Stimulated activated CD8-positive, alpha-beta memory T cell treated with anti-CD3 and anti-CD28 coated beads, Interleukin-7, amount 100 ng/mL, for 4 hours (primary cell): ENCODE measurements around the gene PRPF40B.
A peak's percentile ranks its signal among the peaks of the same experiment; 100 is the strongest.

Experiments
- DNase-seq, 2 donors: peaks; one replicate each; pipeline ENCODE4 v3.0.0-alpha.2; 2020; ENCODE audit warnings: low read depth in 2 of 2

Gene PRPF40B

DNA sequence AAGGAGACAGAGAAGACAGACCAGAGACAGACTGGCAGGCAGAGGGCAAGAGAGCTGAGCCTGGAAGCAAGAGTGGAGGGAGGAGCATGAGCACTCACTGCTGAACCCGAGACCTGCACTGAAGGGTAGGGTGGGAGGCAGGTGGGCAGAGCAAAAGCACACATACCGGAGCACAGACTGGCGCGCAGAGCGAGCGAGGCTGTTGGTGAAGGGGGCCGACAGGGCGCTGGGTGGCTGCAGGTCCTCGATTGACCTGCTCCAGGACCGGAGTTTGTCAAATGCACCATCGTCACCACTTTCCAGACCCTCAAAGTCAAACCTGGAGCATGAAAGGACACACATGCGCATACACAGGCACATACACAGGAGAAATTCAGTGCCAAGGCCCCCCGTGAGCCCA, 34.9 kb downstream of the PRPF40B start:
- no peak for DNase-seq

DNA sequence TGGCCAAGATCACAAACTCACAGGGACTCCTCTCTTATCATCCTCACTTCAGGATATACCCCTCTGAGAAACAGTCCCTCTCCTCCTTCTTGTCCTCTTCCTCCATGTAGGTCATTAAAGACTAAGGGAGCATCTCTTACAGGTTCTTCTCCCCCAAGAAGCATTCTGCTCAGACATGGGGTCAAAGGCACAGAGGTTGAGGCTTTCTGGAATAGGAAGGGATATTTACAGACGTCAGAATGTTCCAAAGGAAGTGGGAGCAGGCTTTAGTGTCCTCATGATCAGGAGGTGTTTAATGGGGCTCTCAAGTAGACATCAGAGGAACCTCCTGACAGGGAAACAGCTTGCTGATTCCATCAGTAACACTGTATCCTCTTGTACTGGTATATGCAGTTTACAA, 36.4 kb downstream of the PRPF40B start:
- DNase-seq, result no peak

DNA sequence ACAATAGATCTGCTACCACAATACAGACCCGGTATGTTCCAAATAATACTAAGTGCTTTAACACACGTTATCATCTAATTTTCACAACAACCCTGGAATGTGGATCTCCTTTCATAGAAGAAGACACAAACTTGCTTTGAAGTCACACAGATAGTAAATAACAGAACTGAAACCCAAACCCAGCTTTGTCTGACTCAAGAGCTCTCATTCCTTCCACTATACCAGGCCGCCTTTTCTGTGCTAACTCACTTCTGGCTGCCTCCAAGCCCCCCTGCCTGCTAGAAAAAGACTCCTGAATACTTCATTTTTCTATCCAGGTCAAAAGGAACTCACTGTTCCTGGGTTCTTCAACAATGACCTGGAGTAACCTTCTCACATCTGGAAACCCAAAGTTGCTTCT, 37.8 kb downstream of the PRPF40B start:
- DNase-seq, result no peak

DNA sequence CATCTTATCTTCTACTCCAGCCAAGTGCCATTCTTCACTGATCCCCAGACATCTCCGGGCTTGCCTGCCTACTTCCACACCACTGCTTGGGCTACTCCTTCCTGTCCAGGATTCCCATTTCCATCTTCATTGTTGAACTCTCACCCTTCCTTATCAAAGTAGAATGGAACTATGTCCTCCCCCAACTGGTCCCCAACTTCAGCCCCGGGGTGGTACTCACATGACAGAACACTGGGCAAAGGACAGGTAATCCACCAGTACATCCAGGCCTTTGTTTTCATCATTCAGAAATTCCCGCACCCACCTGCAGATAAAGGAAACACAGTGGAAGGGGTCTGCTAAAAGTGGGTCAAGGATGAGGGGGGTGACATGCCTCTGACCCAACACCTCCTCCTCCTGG, 38.4 kb downstream of the PRPF40B start:
- no peak for DNase-seq

DNA sequence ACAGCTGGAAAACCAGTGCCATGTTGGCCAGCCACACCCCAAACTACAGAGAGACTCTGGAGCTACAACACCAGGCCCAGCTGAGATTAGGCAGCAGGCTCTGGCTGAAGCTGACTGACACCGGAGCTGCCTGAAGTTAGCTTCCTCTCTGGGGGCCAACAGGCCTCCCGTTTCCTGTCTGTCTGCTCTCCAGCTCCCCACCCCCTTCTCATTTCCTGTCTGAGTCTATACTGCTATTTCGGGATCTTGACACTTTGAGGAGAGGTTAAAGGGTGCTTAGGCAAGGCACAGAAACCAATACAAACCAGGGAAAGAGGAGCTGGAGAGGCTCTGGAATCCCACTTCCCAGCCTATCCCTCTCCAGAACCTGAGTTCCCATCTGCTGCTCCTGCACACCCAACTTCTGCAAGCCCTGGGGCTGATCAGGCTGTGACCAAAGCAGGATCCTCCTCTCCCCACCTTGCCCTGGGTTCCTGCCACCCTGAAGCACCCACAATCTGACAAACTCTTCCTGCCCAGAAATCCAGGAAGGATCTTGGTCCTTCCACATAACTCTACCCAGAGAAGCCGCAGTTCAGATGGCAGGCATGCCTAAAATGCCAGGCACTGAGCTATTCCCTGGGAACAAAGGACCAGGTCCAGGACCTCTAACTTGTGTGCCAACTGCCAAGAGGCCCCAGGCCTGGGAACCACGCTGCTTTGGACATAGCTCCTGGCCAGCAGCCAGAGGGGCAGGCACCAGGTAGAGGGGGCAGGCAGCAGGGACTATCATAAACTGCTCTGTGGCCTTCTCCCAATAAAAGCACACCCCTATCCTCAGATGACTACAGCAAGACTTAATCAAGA, 39.9 kb downstream of the PRPF40B start:
- DNase-seq, result peak; percentile 55 to 64

DNA sequence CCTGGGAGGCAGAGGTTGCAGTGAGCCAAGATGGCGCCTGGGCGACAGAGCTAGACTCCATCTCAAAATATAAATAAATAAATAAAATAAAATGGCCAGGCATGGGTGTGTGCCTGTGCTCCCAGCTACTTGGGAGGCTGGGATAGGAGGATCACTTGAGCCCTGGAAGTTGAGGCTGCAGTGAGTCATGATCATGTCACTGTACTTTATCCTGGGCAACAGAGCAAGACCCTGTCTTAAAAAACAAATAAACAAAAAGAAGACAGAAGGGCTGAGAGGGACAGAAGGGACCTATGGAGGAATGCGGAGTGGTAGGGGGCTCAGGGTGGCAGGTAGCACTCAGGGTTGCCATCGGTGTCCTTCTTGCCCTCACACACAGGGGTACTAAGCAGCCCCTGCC, 40.8 kb downstream of the PRPF40B start:
- no peak for DNase-seq

DNA sequence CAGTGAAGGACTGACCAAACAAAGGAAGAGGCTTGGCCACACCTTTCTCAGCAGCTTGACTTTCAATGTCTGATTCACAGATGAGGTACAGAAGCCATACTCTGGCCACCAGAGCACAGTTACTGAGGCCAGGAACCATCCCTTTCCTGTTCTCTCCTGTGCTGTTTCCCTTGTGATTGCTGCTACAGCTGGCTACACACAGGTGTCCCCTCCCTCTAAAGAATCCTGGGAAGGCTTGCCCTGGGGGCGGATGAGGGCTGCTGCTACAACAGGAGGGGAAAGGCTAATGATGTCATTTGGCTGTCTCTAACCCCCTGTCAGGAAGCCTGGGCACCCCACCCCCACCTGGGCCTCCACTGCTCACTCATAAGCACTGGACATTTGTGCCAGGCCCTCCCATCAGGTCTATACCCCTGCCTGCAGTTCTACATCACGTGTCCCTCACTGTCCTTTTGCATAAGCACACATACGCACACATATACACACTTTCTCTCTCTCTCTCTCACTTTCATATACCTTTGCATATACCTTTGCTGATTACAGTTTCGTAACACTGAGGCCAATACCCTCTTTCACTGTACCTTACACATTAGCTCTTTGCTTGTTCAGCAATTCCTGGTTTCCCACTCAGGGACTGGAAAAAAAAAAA, 41.4 kb downstream of the PRPF40B start:
- no peak for DNase-seq

DNA sequence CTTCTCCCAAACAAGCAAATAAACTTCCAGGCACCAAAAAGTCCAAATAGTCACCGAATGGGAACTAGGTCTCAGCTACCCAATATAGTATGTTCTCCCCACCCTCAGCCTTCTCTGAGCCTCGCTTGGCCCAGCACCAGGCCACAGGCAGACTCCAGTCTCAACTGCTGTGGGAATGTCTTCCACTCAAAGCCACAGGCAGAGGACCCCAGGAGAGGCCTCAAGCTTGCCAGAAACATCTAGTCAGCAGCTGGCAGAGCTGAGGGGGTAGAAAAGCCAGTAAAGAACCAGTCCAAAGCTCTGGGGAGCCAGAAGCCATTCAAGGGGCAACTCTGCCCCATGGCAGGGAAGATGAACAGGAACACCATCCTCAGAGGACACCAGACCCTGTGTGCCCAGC, 42.0 kb downstream of the PRPF40B start:
- DNase-seq, result no peak

DNA sequence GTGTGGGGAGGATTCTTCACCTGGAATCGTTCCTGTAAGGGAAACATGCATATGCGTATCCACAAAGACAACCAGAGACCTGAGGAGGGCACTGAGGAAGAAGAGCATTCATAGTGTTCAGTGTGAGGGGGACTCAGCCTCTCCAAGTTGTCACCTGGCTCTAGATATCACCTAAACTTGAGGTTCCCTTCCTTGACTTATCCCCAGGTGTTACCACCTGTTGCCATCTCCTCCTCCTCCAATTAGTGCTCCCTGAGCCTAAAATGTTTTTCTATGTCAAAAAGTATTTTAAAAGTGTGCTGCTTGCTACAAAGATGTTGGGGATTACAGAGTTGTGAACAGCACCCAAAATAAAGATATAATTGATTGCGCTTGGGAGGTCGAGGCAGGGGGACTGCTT, 42.8 kb downstream of the PRPF40B start:
- DNase-seq, result no peak

DNA sequence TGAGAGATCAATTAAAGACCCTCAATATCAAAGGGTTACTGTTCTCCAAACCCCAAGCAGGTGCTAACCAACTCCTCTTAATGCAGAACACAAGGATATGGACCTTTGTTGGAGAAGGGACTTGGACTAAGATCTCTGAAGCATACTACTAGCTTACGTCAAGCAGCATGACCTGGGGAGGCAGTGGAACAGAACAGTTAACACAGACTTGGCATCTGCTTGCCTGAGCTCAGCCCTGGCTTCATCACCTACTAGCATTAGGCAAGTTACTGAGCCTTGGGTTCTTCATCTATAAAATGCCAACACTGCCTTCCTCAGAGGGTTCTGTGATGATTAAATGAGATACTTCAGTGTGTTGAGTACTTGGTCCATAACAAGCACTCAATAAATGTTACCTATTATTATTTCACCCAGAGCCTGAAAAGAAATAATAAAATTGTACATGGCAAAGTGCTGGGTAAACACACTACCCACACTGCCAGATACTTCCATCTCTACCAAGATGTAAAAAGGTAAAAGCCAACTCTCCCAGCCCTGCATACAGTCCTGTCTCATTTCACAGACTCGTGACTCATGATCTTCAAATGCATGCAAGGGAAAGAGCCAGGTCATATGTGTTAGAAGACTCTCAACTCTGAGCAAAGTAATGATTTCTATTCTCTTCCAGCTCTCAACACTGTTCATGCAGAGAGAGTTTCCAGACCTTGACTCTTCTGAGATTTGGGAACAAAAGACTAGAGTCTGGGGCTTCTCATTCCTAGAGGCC, 44.1 kb downstream of the PRPF40B start:
- no peak for DNase-seq

DNA sequence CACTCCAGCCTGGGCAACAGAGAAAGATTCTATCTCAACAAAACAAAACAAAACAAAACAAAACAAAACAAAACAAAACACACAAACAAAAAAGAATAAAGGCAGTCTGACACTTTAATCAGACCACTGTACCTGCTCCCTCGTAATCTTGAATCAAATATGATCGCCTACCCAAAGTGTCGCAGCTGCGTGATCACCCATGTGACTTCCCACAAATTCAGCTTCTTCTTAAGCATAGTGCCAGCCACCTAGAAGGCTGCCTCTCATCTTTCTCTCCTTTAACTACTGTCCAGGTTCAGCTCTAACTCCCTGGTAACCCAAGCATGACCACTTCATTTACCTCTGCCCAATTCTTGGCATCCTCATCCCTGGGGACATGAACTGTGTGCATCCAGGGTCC, 46.4 kb downstream of the PRPF40B start:
- no peak for DNase-seq

DNA sequence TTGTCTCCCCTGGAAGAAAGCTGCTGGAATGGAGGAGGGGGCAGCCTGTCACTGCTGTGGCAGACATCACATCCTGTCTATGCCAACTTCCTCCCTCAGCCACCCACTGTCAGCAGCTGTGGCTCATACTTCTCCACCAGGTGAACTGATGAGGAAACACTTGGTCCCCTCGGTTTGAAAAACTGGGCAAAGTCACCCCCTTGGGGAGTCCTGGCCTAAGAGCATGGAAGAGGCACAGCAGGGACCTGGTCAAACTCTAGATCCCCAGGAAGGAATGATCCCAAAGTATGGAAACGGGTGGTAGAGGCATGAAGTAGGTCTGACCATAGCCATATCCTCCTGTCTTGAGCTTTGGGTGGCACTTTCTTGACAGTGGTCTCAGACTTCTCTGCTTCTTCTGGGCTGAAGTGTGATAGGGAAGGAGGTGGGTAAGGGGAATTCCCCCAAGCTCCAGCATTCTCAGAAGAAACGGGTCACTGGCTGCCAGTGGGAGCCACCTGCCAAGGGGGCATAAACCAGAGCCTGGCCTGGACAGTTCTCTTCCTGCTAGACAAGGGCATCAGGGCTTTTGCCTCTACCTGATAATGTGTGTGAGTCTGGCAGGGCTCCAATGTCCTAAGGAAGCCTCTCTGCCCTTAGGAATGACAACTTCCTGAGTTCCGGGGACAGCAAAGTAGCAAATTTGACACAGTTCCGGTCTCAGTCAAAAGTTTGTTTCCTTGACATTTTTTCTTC, 47.8 kb downstream of the PRPF40B start:
- DNase-seq, result peak; percentile 57 to 63

DNA sequence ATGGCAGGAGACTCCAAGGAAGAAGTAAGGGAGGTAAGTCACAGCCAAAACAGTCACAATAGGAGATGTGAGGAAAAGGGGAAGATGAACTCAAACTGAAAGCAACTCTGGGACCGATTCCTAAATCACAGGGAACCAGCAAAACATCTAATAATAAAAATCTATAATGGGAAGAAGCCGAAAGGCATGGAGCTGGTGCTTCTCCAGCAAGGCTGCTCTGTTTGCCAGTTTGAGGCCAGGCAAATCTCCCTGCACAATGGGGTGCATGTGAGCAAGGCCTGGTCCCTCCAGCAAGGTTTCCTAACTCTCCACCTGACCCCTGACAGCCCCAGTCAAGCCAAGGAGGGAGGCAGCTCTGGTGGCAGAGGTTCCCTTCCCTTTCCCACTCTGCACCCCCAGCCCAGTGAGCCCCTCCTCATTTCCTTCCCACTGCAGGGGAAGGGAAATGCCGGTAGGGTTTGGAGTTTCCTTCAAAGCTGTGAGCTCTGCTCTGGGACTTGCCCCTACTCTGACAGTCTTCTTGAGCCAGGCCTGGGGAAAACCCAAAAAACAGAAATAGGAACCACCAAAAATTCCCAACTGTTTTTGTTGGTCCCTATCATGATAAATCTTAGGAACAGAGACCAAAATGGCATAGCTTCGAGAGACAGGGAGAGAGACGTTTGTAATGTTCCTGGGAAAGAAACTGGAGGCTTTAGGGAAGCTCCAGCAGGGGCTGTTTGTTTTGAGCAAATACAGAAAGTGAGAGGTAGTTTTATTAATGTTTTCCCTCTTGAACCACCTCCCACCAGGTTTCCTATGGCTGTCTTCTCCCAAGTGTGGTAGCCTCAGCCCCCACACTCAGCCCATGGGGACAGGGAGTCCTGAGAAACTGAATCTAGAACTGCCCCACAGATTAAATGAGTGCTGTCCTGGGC, 49.2 kb downstream of the PRPF40B start:
- no peak for DNase-seq

DNA sequence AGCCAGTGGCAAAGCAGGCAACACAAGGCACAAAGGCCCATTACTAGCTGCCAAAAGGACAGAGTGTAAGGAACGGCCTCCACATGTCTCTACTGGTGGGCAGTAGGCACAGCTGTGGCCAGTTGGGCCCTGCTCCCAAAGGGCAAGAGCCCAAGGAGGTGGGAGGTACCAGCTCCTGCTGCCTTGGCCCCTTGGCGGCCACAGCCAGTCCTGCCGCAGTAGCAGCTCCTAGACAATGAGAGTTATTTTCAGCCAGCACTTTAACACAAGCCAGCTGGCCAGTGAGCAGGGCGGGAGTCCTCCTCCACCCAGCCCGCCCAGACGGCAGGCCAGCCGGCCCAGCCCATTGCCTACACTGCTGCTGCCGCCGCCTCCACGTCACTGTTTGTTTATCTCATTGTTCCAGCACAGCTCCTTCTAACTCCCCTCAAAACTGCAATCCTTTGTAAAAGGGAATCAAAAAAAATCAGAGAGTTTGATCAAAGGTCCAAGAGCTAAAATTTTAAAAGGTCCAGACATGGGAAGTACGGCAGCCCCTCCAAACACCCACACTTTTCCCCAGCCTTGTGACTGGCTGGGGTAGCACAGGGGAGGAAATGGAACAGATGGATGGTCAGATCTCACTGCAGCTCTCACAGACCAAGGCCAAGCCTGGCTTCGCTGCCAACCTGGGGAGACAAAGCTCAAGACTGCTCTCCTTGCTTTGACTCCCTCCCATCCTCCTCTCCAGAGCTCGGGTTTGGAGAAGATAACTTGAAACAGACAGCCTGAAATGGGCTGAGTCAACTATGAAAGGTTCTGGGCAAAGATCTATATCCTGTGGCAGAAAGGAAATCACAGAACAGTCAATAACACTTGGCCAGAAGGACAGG, 50.3 kb downstream of the PRPF40B start:
- no peak for DNase-seq

DNA sequence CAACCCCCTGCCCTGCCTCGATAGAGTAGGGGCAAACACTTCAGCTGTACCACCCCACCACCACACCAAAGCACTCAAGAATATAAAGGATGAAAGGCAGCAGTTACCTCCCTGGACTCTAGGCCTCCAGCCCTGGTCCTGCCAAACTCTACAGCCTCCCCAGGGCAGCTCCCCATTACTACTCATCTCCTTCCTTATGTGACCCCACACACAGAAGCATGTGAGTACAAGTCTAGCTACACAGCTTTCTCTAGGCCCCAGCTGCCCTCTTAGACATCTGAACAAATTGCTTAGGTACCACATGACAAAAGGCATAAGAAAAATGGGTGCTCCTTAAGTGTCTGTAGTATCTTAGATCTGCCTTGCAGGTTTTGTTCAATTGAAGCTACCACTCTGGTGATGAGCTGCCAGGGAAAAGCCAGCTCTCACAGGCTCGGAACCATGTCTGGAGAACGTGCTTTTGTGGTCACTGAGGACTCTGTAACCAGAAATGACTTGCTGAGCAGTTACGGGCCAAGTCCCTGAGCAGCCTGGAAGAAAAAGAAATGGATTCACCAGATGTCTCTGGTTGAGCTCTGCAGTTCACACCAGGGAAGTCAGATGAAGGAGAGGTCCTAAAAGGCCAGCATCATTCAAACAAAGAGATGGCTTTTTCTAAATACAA, 51.1 kb downstream of the PRPF40B start:
- no peak for DNase-seq

DNA sequence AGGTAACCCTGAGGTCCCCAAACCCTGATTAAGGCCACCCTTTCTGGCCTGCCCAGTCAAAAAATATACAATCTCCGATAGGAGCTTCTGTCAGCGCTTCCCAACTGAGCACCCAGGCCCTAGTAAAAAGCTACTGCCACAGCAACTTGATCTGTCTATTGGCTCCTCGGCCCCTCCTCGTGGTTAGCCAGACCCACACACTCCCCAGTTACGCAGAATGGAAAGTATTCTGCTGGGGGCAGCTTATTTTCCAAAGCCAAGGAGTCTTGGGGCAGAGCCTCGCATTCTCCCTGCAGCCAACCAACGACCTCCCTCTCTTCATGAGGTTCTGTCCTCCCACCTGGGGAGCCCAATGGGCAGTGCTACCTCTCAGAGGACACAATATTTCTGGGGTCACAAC, 51.8 kb downstream of the PRPF40B start:
- DNase-seq, result no peak

DNA sequence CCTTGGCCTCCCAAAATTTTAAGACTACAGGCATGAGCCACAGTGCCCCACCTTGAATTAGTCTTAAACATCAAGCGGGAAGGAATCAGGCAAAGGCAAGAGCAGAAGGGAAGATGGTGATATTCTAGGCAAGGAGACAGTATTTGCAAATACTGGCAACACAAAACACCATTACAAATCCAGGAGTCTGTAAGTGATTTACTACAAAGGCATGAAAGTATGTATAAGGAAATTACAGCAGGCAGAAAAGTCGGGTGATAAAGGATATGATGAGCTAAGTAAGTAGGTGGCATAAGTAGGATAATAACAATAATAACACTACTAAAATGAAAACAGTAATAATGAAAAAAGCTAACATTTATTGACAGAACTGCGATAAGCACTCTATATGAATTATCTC, 55.4 kb downstream of the PRPF40B start:
- DNase-seq, result no peak

DNA sequence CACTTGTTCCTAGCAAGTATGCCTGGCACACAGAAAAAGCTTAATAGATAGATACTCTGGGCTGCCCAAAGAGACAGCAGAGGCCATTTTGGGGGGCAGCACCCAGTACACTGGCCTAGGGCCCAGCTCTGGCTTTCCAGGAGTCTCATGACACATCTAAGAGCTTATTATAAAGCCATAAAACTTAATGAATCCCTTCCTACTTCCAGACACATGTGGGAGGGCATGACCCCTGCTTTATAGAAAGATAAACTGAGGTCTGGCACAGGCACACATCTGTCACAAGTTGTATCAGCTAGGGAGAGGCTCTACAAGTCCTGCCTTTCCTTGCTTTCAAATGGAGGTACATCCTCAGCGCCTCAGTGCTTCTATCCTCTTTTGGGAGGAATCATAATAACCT, 56.7 kb downstream of the PRPF40B start:
- DNase-seq, result no peak

DNA sequence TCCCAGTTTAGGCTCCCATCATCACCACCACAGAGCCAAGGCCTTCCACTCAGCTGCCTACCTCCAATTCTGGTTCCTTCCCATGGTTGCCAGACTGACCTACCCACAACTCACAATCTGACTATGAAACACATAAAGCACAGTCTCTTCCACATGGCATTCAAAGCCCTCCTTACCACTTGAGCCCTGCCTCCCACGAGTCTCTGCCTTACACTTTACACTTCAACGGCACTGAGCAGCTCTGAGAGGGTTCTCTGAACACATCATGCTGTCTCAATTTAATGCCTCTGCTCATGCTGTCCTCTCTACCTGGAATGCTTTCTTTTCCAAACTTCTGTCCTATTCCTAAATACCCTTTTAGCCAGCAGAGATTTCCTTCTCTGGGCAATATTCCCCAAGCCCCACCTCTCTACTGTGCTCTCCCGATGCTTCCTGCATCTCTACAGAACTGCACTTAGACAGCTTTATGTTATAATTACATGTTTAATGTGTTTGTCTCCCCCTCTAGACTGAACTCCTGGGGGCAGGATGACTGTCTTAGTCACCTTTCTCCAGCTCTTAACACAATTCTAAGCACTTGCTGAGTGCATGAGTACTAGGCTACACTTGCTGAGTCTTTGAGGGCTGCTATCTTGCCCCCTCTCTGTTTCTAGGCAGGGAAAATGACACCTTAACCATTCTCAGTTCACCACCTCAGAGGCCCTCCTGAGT, 60.4 kb downstream of the PRPF40B start:
- no peak for DNase-seq
